Measurements from ENCODE around the gene SLC46A3. TPM values are rescaled to one million over a fixed set of nuclear protein-coding genes. Genes with fewer than 3 reads are reported as not detected.

The SLC46A3 gene
- total and polyA plus RNA-seq, 2 experiments from 2014 or later = 0.16 to 0.28 TPM

DNA sequence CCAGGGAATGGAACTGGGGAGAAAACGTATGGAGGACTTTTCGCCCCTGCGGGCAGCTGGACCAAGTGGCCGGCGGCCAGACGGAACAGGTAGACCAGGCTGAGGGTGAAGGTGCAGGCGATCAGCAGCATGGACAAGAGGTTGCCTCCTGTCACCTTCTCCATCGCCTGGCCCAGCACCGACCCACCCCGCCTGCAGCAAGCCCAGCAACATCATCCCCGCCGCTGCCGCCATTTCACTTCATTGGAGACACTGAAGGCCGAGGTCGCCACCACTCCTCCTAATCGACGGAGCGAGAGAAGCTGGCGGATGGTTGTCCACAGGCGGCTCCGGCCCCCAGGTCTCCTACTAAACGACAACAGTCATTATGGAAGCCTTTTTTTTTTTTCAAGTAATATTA, 5.0 kb upstream of the SLC46A3 start:
- Histone ChIP-seq H2AFZ (no peak overlapping the region), H3K9me2 (ENCODE audit: insufficient read depth) (peaks cover 3% of the 10 kb centered on the region; the same call in 1 of the 2 replicates), H3K4me2 (no peak overlapping the region), H4K20me1 (replicated peaks; ENCODE audit: insufficient read depth) (no peaks in the 10 kb centered on the region), H3K27me3 (ENCODE audit: insufficient read depth) (peaks cover 6% of the 10 kb centered on the region; the same call in 1 of the 2 replicates), H3K27ac (ENCODE audit: low read depth) (no peak overlapping the region), H3K4me3 (no peak overlapping the region), H3K4me1 (ENCODE audit: insufficient read depth) (no peaks in the 10 kb centered on the region), H3K79me2 (replicated peaks; ENCODE audit: insufficient read depth) (no peaks in the 10 kb centered on the region), H3K36me3 (ENCODE audit: insufficient read depth) (no peaks in the 10 kb centered on the region), H3F3A (replicated peaks; ENCODE audit: low read depth) (no peaks in the 10 kb centered on the region)
- Mint-ChIP-seq H3K27me3 (ENCODE audit: insufficient read depth, low read depth, poor library complexity) (peaks cover 7% of the 10 kb centered on the region), H3K36me3 (ENCODE audit: low read depth) (no peaks in the 10 kb centered on the region), H3K9me3 (no peaks in the 10 kb centered on the region), H3K4me3 (no peak overlapping the region), H3K4me1 (peaks cover 4% of the 10 kb centered on the region), H3K27ac (no peak overlapping the region)
- TF ChIP-seq ZNF462 (CRISPR knock-in tag; IDR thresholded peaks at IDR 0.05) = no peak
- TF ChIP-seq ZNF331 (CRISPR knock-in tag; IDR thresholded peaks at IDR 0.05; ENCODE audit: low read depth) = no peak
- no peak for TF ChIP-seq ZNF114 (CRISPR knock-in tag; IDR thresholded peaks at IDR 0.05)
- no peak for TF ChIP-seq REST (IDR thresholded peaks at IDR 0.05; ENCODE audit: unreplicated experiment)
- no peak for TF ChIP-seq EZH2phosphoT487 (IDR thresholded peaks at IDR 0.05; ENCODE audit: unreplicated experiment)
- TF ChIP-seq ETS1 (IDR thresholded peaks at IDR 0.05) = no peak
- no peak for TF ChIP-seq EZH2 (IDR thresholded peaks at IDR 0.05; ENCODE audit: low read depth, unreplicated experiment)
- TF ChIP-seq NANOG (IDR thresholded peaks at IDR 0.05; ENCODE audit: borderline replicate concordance) = no peak
- no peak for TF ChIP-seq CREB1 (CRISPR knock-in tag; IDR thresholded peaks at IDR 0.05; ENCODE audit: low read depth)
- TF ChIP-seq POLR2AphosphoS5 (IDR thresholded peaks at IDR 0.05; ENCODE audit: low read depth) = no peak
- TF ChIP-seq CTCF (conservative IDR thresholded peaks at IDR 0.05; ENCODE audit: low read depth in 2 of 2) = no peak
- TF ChIP-seq STAT1 (IDR thresholded peaks at IDR 0.05; ENCODE audit: unreplicated experiment) = no peak
- TF ChIP-seq JUNB (IDR thresholded peaks at IDR 0.05; ENCODE audit: unreplicated experiment) = no peak
- ATAC-seq (no peak), DNase-seq (ENCODE audit: low spot score) (no peak)

Data from GM23338 (cell line).